Kidney (tissue), 14 donors: ENCODE results near the gene FHOD3. TPM values are rescaled to one million over a fixed set of nuclear protein-coding genes. Genes with fewer than 3 reads are reported as not detected.
A peak's percentile ranks its signal among the peaks of the same experiment; 100 is the strongest.

Experiments
- DNase-seq, 5 donors: peaks; one replicate each; pipeline ENCODE4 v3.0.0-alpha.2; 2013 to 2020
- FAIRE-seq: peaks from 2 replicates; lab custom pipeline; 2012; peaks lifted over from hg19 to GRCh38; lab: Jason Lieb, UNC
- H3K27ac ChIP-seq, 2 donors: one replicate each; pipeline ENCODE4 v1.7.0; 2013; ENCODE audit warnings: low read depth in 2 of 2, low read length in 2 of 2, inconsistent platforms in 1 of 2
- H3K27me3 ChIP-seq: one replicate; pipeline ENCODE4 v1.7.1; 2013; ENCODE audit warnings: low read length, inconsistent platforms; ENCODE audit not compliant: control insufficient read depth, insufficient read depth
- H3K36me3 ChIP-seq, 3 donors: one replicate each; pipeline versions ENCODE4 v1.7.0 to v1.7.1; 2013; ENCODE audit warnings: low read length in 3 of 3, control low read depth in 1 of 3, inconsistent platforms in 1 of 3; ENCODE audit not compliant: insufficient read depth in 3 of 3, control insufficient read depth in 2 of 3
- H3K4me1 ChIP-seq, 3 donors: one replicate each; pipeline versions ENCODE4 v1.7.0 to v1.7.1; 2013; ENCODE audit warnings: low read length in 3 of 3, inconsistent platforms in 1 of 3, low read depth in 1 of 3; ENCODE audit not compliant: control insufficient read depth in 2 of 3, insufficient read depth in 2 of 3
- H3K4me3 ChIP-seq, 3 donors: one replicate each; pipeline versions ENCODE4 v1.7.0 to v1.8.1; 2013; ENCODE audit warnings: low read length in 3 of 3, control low read depth in 1 of 3, inconsistent platforms in 1 of 3
- H3K9ac ChIP-seq, 3 donors: one replicate each; pipeline versions ENCODE4 v1.7.0 to v1.7.1; 2013; ENCODE audit warnings: low read length in 3 of 3, control low read depth in 1 of 3, inconsistent platforms in 1 of 3
- H3K9me3 ChIP-seq, 3 donors: one replicate each; pipeline versions ENCODE4 v1.7.0 to v1.7.1; 2013; ENCODE audit warnings: low read length in 3 of 3, control low read depth in 1 of 3, inconsistent platforms in 1 of 3; ENCODE audit not compliant: control insufficient read depth in 2 of 3, insufficient read depth in 1 of 3
- CTCF ChIP-seq: IDR thresholded peaks from 3 replicates; pipeline ENCODE4 v1.5.1; 2012; ENCODE audit warnings: mild to moderate bottlenecking, moderate library complexity, borderline replicate concordance; ENCODE audit not compliant: insufficient read depth; ENCODE audit errors: extremely low read depth
- intact Hi-C: fragments of 100-400 bp; cut with DNase I; formaldehyde crosslinking; loops from one replicate; pipeline ENCODE4 v1.11.1; 2022
- polyA plus RNA-seq: library from polyadenylated mRNA; stranded (reverse); fragments of 350-450 nt; fragmentation: Illumina TruSeq; extraction: RNeasy Lipid Tissue Mini Kit (QIAGEN cat#74804); gene quantifications from one replicate; pipeline ENCODE4 v1.2.3, GENCODE V29; 2014; ENCODE audit warnings: low read depth, low replicate concordance; ENCODE audit not compliant: insufficient read depth
- total RNA-seq: library from RNA; stranded (reverse); fragmentation: NEBNext Ultra II Directional; extraction: Animal tissue kit (Norgen Biotek cat#: 25700); gene quantifications from one replicate; pipeline ENCODE4 v1.2.1, GENCODE V29; 2021
- donor health status: control.
- donor health status: control.
- donor health status: control.
- donor health status: control.
- donor health status: control.
- donor health status: DM: yes; HTN: yes; CAD: no.
- donor health status: Normal renal cell carcinoma (clear cell type).

FHOD3 gene
- total and polyA plus RNA-seq, 2 donors from 2014 or later = 21.5 to 28.0 TPM

DNA sequence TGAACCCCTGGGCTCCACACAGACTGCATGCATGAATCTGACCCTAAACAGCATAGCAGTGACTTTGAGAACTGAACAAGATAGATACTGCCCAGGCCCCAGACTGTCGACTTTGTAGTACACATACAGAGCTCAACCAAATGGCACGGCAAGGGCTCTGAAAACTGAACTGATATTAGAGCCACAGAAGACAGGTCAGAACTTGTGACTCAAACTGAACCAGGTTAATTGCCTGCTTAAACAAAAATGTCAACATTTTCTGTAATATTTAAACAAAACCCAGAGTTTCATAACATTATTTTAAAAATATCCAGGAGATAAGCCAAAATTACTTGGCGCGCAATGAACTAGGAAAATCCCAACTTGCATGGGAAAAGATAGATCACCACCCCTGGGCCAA is 271.0 kb downstream of the FHOD3 start:
- DNase-seq (no peak), FAIRE-seq (no peak)
- no peaks in the 10 kb centered on the region for H3K36me3 ChIP-seq
- no peak for TF ChIP-seq CTCF
- H3K4me1 ChIP-seq = peaks cover 0 to 2% (median 0%) of the 10 kb centered on the region in 3 donors
- no peak overlapping the region for H3K4me3 ChIP-seq
- H3K27ac ChIP-seq = no peak overlapping the region
- H3K27me3 ChIP-seq = no peaks in the 10 kb centered on the region
- no peak overlapping the region for H3K9ac ChIP-seq
- H3K9me3 ChIP-seq = no peaks in the 10 kb centered on the region
- intact Hi-C loops = no loop called here

DNA sequence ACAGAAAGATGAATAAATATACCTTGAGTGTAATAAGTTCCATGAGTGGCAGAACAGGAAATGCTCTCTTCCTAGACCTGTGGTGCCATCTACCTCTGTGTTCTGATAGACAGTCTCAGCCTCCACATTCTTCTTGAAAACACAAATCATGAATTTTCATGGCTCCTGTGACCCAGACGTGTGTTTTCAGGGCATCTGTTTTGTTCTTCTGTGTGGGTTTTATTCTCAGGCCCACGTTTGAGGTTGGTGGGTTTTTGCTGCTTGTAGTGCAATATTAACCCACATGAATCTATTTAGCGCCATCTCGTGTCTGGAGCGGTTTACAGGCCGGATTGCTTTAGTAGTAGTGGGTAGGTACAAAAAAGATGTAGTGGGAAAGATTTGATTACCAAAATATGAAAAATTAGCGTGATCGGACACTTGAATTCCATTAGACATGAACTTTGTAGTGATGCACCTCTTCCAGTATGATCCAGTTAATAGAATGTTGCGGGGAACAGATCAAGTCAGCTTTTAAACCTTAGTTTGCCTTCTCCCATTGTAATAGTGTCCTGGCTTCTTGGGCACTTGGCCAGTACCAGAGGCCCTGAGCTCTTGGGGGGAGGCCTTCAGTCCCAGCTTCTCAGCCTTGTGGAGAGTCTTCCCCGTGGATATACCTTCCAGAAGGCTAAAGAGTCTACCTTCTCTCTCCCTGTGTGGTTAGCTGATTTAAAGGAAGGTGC is 274.8 kb downstream of the FHOD3 start:
- no peaks in the 10 kb centered on the region for H3K9me3 ChIP-seq
- H3K4me1 ChIP-seq = no peaks in the 10 kb centered on the region
- intact Hi-C loops = no loop called here
- H3K27me3 ChIP-seq = no peaks in the 10 kb centered on the region
- DNase-seq (peak in 4 of 5 donors; percentile 52 to 84 (median 69)), FAIRE-seq (no peak)
- H3K4me3 ChIP-seq = no peak overlapping the region
- H3K27ac ChIP-seq = no peak overlapping the region
- TF ChIP-seq CTCF = peak; percentile 54
- no peak overlapping the region for H3K9ac ChIP-seq
- H3K36me3 ChIP-seq = no peaks in the 10 kb centered on the region

- no peak for FAIRE-seq
- no peak for TF ChIP-seq CTCF
- DNase-seq = no peak
- Histone ChIP-seq H3K4me1 (peaks cover 0 to 3% (median 0%) of the 10 kb centered on the region in 3 donors), H3K9ac (no peak overlapping the region), H3K4me3 (no peak overlapping the region), H3K27me3 (no peaks in the 10 kb centered on the region), H3K36me3 (no peaks in the 10 kb centered on the region), H3K9me3 (no peaks in the 10 kb centered on the region), H3K27ac (no peak overlapping the region)
- intact Hi-C loops = no loop called here
Observed at GRCh38 chr18:36576339-36576738, 278.8 kb downstream of the FHOD3 start.
